GM21526 (cell line): Measurements from ENCODE around the gene SMCHD1.
"Not testable (repeated sequence)": the region's sequence is repeated elsewhere in the genome, so short reads cannot be mapped to it uniquely, and the experiment has no call there.

Experiments
- ATAC-seq: cut with Tn5 transposase; IDR thresholded peaks from one replicate; pipeline ENCODE4 v1.9.1; 2021; ENCODE audit warnings: moderate library complexity; ENCODE audit not compliant: unreplicated experiment, low FRiP score

SMCHD1 gene

DNA sequence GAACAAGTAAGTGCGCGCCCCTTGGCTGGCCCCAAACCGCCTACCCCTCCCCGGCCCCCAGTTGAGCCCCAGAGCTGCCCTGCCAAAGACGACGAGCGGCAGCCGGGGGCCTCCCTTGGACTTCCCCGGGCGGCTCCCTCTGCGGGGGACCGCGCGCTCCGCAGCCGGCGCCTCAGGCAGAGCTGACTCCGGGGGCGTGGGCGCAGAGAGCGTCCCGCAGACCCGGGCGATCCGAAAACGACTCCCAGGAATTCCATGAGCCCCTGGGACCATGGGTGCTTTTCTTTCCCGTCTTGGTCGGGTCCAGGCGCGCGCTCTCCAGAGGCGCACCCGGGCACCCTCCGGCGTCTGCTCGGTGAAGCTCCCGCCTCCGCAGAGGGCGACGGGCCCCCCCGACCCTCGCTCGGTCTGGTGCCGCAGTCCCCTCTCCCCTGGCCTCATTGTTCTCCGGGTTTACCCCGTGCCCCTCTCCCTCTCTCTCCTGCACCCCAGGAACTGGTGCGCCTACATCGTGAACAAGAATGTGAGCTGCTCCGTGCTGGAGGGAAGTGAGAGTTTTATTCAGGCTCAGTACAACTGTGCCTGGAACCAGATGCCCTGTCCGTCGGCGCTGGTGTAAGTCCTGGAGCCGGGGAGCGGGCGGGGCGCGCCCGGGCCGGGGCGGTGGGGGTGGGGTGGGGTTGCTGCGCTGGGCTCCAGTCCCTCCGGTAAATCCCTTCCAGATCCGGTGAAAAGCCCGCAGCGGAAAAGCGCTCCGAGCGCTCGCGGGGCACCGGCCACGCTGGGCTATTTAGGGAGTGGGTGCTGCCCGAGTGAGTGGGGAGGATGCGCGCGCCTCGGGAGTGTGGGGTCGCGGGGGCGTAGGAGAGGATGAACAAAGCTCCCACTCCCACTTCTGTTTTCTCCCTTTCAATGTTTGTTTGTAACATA, 192.1 kb downstream of the SMCHD1 start:
- peak; percentile 44 for ATAC-seq

DNA sequence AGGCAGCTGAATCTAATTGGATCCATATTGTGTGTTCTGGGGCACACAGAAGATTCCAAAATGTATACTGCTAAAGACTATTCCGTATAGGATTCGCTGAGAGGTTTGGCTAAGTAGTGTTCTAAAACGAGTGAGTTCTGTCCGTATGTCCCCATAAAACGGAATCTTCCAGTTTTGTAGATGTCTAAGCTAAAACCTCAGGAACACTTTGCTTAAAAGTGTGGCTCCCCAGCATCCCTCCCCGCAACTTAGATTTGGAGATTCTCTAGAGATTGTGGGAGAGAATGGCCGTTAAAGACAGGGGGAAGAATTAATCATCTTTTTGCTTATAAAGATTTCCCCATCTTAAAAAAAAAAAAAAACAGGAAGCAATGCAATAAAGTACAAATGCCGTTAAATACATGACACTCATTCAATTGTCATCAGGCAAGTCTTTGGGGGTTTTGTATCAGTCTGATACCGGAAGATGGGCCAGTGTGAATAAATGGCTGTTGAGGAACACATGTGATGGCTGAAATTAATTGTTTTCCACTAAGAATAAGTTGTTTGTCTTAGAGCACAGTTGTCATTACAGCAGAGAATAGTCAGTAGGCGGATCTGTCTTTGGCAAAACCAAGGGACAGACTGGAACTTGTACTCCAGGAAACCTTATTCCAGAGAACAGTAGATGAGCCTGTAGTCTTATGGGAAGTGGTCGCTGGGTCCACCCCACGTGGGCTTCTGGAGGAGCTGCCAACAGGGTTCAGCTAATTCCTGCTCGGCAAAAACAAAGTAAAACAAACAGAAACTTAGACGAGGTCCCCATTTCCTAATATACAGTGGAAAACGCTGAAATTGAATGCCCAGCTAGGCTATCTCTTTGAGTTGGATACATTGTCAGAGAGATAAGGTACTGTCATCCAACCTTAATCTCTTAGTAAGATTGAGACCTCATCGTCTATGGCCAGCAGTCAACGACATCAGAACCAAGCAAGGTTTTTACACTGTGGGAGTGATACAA, 193.0 kb downstream of the SMCHD1 start:
- no peak for ATAC-seq

DNA sequence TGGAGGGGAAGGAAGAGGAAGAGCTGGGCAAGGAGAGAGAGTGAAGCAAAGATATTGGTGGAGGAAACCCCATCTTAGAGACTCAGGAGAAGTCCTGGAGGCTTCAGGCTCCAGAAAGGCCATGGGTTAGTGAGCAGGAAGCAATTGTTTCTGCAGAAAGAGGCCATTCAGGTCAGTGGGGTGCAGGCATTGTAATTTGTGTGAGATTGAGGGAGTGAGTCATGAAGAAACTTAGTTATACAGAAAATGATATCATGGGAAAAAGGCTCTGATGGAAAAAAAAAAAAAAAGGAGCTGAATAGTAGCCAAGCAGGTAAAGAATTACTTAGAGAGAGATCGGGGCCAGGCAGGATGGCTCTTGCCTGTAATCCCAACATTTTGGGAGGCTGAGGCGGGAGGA, 195.3 kb downstream of the SMCHD1 start:
- no peak for ATAC-seq

DNA sequence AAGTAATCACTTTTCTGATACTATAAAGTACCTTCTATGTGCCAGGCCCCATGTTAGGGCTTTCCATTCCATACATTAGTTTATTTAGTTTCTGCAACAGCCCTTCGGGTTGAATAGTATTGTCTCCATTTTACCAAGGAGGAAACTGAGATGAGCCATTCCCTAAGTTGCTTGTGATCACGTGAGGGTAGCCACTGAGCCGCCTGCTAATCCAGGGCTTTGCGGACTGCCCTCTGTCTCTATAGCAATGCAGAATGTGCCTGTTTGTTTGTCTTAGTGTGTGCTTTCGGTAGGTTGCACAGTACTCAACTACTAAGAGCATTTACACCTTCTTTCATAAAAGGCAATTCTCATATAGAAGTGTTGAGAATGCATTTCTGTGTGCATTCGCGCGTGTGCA, 196.2 kb downstream of the SMCHD1 start:
- no peak for ATAC-seq

DNA sequence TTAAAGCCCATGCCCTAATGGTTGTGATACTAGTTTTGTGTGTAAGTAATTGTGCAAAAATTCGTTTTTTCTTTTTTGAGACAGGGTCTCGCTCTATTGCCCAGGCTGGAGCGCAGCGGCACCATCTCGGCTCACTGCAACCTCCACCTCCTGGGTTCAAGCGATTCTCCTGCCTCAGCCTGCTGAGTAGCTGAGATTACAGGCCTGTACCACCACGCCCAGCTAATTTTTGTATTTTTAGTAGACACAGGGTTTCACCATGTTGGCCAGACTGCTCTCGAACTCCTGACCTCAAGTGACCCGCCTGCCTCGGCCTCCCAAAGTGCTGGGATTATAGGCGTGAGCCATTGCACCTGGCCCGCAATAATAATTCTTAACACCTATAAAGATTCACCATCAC, 196.9 kb downstream of the SMCHD1 start:
- not testable (repeated sequence) for ATAC-seq

DNA sequence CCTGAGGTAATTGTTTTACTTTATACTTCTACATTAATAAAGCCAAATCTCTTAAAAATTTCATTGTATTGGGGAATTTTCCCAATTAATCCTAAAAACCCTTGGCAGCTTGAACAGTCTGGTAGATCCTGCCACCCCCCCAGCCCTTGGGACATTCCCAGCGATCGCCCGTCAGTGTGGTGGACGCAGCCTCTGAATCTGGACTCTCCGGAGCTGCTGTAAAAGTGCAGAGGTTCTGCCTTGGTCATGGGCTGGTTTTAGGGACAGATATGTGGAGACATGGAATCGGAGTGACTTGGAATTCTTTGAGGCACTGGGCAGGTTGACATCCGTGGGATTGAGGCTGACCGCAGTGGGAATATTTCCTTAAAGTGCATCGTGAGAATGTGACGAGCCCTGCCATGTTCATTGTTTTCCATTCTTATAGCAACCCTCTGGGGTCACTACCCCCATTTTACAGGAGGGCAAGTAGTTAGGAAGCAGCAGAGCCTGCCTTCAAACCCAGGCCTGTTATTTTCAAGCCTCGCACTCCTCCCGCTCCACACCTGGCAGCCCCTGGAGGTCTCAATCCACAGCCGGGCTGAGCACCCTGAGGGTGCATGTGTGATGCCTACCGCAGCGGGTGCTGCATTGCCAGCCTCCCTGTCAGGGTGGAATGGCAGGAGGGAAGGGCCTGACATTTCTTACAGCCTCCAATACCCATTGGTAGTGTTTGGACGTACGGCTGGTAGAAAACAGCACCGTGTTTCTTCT, 197.8 kb downstream of the SMCHD1 start:
- no peak for ATAC-seq

DNA sequence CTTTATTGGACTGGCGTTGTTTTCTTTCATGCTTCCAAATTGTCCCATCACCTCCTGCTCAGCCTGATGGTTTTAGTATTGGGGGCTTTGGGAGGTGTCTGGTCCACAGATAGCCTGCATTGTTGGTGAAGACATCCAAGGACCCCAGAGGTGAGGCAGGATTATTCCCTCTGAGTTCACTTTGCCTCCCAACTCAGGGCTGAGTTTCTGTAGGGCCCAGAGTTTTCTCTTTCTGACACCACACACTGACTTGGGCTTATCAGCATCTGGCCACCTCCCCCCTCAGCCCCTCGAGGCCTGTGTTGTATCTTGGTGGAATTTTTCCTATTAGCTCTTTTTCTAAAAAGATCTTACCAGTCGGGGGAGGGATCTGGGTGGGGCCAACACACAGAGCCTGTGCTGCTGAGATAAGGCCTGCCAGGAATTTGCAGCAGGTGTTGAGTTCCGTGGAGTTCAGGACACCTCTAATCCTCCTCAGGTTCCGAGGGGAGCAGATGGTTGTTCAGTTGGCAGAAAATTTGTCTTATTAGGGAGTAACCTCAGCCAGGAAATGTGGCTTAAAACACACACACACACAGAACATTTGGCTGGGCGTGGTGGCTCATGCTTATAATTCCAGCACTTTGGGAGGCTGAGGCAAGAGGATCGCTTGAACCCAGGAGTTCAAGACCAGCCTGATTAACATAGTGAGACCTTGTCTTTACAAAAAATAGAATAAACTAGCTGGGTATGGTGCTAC, 198.6 kb downstream of the SMCHD1 start:
- ATAC-seq: no peak
